Left cardiac atrium (tissue), 4 donors: ENCODE measurements around the gene NUCB1. TPM values are rescaled to one million over a fixed set of nuclear protein-coding genes. Genes with fewer than 3 reads are reported as not detected.
A peak's percentile ranks its signal among the peaks of the same experiment; 100 is the strongest.
"Not testable (repeated sequence)": the region's sequence is repeated elsewhere in the genome, so short reads cannot be mapped to it uniquely, and the experiment has no call there.

Source experiments
- ATAC-seq, 2 donors: fragments of 200-7000 bp; cut with Tn5 transposase; one replicate each; pipeline ENCODE4 v1.9.1; 2020; ENCODE audit warnings: mild to moderate bottlenecking in 2 of 2, moderate library complexity in 2 of 2
- DNase-seq: peaks from one replicate; pipeline ENCODE4 v3.0.0-alpha.2; 2020
- intact Hi-C, 2 donors: fragments of 100-400 bp; cut with DNase I; formaldehyde crosslinking; loops; one replicate each; pipeline versions ENCODE4 v1.14.1 to v1.15.1; 2022 to 2023
- total RNA-seq, 2 donors: library from RNA; stranded (reverse); fragmentation: NEBNext Ultra II Directional; extraction: Animal tissue kit (Norgen Biotek cat#: 25700); gene quantifications; one replicate each; pipeline ENCODE4 v1.2.1, GENCODE V29; 2021
- donor health status: DM: no; HTN: yes; CAD: no.
- donor health status: DM: no; HTN: yes; CAD: no; lungs with severe emphysema.
- donor health status: DM: yes; HTN: yes; CAD: no.
- donor health status: Dilated cardiomyopathy.

NUCB1 gene
- total RNA-seq, 2 donors from 2014 or later: 279 to 342 TPM

DNA sequence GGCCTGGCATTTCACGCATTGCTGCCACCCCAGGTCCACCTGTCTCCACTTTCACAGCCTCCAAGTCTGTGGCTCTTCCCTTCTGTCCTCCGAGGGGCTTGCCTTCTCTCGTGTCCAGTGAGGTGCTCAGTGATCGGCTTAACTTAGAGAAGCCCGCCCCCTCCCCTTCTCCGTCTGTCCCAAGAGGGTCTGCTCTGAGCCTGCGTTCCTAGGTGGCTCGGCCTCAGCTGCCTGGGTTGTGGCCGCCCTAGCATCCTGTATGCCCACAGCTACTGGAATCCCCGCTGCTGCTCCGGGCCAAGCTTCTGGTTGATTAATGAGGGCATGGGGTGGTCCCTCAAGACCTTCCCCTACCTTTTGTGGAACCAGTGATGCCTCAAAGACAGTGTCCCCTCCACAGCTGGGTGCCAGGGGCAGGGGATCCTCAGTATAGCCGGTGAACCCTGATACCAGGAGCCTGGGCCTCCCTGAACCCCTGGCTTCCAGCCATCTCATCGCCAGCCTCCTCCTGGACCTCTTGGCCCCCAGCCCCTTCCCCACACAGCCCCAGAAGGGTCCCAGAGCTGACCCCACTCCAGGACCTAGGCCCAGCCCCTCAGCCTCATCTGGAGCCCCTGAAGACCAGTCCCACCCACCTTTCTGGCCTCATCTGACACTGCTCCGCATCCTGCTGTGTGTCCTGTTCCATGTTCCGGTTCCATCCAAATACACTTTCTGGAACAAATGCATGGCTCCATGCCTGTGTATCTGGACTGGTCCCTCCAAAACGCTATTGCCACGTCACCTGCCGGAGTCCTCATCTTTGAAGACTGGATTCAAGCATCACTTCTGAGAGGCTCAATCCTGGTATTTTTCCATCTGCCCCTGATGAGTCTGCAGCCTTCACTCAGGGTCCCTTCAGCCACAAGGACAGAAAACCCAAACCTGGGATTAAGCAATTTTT lies 22.7 kb downstream of the NUCB1 start:
- intact Hi-C loops: no loop called here
- no peak for ATAC-seq
- no peak for DNase-seq

DNA sequence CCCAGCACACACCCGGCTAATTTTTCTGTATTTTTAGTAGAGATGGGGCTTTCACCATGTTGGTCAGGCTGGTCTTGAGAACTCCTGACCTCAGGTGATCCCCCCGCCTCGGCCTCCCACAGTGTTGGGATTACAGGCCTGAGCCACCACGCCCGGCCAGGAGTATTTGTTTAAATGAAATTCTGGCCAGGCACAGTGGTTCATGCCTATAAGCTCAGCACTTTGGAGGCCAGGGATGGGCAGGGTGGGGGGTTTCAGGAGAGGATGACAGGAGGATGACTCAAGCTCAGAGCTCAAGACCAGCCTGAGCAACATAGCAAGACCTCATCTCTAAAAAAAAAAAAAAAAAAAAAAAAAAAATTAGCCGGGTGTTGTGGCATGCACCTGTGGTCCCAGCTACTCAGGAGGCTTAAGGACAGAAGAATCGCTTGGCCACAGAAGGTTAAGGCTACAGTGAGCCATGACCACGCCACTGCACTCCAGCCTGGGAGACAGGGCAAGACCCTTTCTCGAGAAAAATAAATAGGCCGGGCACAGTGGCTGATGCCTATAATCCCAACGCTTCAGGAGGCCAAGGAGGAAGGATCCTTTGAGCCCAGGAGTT lies 25.2 kb downstream of the NUCB1 start:
- no peak for DNase-seq
- peak in 1 of 2 donors; percentile 39 for ATAC-seq
- intact Hi-C loops: no loop called here

DNA sequence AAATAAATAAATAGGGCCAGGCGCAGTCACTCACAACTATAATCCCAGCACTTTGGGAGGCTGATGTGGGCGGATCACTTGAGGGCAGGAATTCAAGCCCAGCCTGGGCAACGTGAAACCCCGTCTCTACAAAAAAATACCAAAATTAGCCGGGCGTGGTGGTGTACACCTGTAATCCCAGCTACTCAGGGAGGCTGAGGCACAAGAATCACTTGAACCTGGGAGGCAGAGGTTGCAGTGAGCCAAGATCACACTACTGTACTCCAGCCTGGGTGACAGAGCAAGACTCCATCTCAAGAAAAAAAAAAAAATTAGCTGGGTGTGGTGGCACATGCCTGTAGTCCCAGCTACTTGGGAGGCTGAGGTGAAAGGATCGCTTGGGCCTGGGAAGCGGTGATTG lies 25.8 kb downstream of the NUCB1 start:
- ATAC-seq, DNase-seq: not testable (repeated sequence)

DNA sequence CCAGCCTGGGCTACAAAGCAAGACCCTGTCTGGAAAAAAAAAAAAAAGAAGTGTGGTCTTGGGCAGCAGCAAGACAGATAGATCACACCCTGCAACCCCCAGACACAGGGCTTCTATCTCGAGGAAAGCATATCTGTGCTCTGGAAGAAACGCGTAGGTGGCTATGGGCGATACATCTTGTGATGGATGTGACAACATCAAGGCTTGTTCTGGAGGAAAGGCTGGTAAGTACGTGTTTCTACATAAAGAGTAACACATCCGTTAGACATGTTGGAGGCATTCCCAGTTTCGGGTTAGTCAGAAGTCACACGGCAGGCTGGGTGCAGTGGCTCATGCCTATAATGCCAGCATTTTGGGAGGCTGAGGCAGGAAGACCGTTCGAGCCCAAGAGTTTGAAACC lies 26.8 kb downstream of the NUCB1 start:
- ATAC-seq (peak; percentile 49 to 72), DNase-seq (peak; percentile 52)
- intact Hi-C loops: no loop called here

More for the DNA sequence above, 25.8 kb downstream of the NUCB1 start:
- intact Hi-C loops: not testable (repeated sequence)

DNA sequence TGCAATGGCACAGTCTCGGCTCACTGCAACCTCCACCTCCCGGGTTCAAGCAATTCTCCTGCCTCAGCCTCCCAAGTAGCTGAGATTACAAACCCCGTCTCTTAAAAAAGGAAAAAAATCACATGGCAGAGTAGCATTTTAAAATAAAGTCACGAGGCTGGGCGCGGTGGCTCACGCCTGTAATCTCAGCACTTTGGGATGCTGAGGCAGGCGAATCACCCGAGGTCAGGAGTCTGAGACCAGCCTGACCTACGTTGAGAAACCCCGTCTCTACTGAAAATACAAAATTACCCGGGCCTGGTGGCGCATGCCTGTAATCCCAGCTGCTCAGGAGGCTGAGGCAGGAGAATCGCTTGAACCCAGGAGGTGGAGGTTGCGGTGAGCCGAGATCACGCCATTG lies 27.6 kb downstream of the NUCB1 start:
- ATAC-seq, intact Hi-C loops, DNase-seq: not testable (repeated sequence)

DNA sequence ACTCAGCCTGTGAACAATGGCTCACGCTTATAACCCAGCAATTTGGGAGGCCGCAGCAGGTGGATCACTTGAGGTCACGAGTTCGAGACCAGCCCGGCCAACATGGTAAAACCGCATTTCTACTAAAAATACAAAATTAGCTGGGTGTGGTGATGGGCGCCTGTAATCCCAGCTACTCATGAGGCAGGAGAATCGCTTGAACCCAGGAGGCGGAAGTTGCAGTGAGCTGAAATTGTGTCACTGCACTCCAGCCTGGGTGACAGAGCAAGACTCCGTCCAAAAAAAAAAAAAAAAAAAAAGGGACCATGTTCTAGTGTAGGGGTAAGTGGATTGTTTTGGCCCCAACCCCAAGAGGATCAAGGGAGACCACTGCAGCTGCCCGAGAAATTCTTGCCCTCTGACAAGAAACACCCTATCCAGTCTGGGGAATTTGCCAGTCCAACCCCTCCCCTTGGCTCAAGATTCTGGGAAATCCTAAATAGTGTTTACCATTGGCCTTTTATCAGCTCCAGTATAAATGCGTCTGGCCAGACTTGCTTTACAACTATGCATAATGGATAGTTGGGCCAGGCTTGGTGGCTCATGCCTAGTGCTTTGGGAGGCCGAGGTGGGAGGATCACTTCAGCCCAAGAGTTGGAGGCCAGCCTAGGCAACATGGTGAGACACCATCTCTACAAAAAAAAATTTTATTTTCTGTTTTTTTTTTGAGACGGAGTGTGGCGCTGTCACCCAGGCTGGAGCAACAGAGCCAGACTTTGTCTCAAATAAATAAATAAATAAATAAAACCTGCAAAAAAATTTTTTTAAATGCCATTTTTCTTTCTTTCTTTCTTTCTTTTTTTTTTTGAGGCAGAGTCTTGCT lies 28.3 kb downstream of the NUCB1 start:
- ATAC-seq: no peak
- no peak for DNase-seq
- intact Hi-C loops: no loop called here

DNA sequence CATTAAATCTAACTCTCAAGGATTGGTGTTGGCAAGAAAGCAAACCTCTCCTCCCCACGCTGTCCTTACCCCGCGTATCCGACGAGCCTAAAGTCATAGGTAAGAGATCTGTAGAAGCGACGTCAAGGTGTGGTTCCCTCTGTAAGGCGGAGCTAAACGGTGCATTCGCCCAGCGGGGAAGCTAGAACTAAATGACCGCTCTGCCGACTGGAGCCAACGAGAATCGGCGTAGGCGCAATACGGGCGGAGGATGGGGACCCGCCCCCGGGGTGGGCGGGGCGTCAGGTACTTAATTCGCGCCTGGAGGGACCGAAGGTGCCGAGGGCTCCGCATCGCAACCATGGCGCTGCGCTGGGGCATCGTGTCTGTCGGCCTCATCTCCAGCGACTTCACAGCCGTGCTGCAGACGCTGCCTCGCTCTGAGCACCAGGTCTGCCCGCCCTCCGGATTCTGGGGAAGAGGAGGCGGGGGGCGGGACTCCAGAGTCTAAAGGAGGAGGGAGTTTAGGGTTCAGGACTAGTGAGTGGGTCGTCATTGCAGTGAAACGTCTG lies 33.3 kb downstream of the NUCB1 start, which contains the start of gene DHDH:
DHDH (plus strand) TSS at position 318 of the 551 bp plus-strand sequence; CDS start at position 341, 23 bp downstream.
- intact Hi-C loops: no loop called here
- ATAC-seq: peak; percentile 76 to 95
- DNase-seq: peak; percentile 80

DNA sequence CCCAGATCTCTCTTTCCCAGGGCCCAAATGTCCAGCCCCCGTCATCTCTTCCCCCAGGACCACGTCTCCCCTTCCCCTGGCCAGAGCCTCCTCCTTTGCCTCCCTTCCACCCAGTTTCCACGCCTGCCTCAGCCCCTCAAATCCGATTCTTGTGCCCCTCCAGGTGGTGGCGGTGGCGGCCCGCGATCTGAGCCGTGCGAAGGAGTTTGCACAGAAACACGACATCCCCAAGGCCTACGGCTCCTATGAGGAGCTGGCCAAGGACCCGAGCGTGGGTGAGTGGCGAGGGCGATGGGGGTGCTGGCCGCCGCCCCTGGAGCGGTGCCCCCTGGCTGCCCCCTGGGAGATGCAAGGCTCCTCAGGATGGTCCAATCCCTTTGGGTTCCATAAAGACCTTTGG lies 34.7 kb downstream of the NUCB1 start:
- ATAC-seq (no peak), DNase-seq (no peak)
- intact Hi-C loops: no loop called here

DNA sequence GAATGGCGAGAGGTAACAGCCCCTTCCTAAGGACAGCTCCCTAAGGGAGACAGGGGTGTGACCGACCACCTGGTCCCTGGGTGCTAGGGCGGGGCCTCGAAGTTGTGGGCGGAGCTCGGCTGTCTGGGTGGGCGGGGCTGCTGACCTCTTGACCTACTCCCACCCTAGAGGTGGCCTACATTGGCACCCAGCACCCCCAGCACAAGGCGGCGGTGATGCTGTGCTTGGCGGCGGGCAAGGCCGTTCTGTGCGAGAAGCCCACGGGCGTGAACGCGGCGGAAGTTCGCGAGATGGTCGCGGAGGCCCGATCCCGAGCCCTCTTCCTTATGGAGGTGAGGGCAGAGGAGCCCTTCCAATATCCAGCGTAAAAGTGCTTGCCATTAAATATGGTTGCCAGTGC lies 35.8 kb downstream of the NUCB1 start:
- DNase-seq (no peak), ATAC-seq (no peak)
- intact Hi-C loops: no loop called here

DNA sequence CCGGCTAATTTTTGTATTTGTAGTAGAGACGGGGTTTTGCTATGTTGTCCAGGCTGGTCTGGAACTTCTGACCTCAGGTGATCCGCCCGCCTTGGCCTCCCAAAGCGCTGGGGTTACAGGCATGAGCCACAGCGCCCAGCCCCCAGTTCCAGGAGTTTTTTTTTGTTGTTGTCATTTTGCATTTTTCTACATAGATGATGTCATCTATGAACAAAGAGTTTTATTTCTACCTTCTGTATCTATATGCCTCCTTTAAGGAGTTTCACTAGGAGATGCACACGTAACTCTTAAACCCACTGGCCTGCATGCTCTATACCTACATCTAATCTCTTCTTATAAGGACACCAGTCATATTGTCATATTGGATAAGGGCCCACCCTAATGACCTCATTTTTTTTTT lies 38.1 kb downstream of the NUCB1 start:
- no peak for ATAC-seq
- DNase-seq: no peak
- intact Hi-C loops: no loop called here

DNA sequence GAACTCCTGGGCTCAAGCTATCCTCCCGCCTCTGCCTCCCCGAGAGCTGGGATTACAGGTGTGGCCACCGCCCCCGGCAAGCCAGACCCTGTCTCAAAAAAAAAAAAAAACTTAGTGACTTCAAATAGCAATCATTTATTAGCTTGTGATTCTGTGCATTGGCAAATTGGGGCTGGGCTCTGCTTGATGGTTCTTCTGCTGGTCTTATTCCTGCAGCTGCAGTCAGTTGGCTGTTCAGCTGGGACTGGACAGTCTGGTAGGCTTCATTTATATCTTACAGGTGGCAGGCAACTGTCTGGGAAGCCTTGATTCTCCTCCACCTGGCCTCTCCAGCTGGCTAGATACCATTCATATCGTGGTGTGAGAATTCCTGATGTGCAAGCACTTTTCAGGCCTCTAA lies 40.8 kb downstream of the NUCB1 start:
- DNase-seq (no peak), ATAC-seq (no peak)
- intact Hi-C loops: no loop called here

DNA sequence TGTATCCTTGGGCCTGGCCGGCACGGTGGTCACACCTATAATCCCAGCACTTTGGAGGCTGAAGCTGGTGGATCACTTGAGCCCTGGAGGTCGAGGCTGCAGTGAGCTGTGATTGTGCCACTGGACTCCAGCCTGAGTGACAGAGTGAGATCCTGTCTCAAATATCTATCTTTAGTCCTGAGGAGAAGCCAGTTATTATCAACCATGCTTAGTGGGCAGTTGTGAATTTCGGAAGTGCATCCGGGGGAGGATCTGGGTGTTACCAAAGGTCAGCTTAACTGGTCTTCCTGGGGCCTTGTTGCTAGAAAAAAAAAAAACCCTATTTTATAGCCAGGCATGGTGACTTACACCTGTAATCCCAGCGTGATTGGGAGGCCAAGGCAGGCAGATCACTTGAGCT lies 43.0 kb downstream of the NUCB1 start:
- no peak for ATAC-seq
- no peak for DNase-seq
- intact Hi-C loops: no loop called here

DNA sequence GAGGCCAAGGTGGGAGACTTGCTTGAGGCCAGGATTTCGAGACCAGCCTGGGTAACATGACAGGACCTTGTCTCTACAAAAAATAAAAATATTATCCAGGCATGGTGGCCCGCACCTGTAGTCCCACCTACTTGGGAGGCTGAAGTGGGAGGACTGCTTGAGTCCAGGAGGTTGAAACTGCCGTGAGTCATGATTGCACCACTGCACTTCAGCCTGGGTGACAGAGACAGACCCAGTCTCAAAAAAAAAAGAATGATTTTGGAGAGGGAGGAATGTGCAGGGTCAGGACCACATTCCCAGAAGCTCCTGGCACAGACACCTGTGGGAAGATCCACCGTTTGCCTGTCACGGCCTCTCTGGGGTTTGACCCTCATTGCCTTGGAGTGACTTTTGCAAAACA lies 45.3 kb downstream of the NUCB1 start:
- DNase-seq (no peak), ATAC-seq (no peak)
- intact Hi-C loops: no loop called here

DNA sequence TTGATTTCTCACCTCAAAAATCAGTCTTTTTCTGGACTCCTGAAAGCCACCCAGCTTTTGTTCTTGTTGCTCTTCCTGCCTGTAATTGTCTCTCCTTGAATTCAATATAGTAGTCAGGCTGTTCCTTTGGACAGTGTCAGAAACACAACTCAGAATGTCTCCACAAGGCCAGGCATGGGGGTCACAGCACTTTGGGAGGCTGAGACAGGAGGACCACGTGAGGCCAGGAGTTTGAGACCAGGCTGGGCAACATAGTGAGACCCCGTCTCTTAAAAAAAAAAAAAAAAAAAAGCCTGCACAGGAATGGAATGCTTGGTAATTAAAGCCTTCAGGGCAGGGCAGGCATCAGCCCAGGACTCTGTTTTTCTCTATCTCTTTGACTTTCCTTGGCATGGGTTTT lies 45.7 kb downstream of the NUCB1 start:
- DNase-seq (no peak), ATAC-seq (no peak)
- intact Hi-C loops: no loop called here

DNA sequence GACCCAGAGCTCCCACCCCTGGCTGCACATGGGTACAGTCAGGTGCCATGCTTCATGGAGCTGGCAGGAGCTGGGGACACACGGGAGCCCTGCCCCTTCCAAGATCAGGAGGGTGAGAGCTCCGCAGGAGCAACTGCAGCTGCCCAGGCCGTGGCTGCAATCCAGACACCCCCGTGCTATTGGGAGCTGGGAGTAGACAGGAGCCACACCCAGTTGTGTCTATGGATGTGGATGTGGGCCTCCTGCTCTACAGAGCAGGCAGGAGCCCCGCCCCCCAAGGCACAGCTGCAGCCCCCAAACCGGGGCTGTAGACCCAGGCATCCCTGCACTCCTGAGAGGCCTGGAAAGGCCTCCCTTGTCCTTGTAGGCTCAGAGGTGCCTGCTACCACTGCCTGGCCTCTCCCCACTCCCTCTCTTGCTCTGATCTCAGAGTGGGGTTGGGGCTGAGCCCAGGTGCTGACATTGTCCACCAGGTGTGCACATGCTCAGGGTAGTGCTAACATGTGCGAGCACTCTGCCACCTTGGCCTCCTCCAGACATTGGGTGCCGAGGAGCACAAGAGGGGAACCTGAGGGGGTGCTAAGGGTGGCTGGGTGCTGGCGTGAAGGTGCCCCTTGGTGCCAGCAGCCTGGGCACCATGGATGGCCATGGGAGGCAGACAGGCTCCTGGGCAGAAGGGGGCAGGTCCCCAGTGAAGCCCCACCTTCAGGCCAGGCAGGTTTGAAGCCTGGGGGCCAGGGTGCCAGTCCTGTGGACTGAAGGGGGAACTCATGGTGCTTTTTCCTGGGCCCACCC lies 46.5 kb downstream of the NUCB1 start:
- DNase-seq (no peak), ATAC-seq (no peak)
- intact Hi-C loops: no loop called here

DNA sequence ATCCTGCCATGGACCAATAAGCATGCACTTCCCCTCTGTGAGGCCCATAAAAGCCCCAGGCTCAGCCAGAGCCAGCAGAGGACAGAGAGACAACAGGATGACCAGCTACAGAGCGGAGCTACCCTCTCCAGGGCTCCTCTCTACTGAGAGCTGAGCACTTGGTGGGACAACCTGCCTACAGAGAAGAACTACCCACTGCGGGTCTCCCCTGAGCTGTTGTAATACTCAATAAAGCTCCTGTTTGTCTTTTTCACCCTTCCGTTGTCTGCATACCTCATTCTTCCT lies 47.1 kb downstream of the NUCB1 start:
- DNase-seq (no peak), ATAC-seq (no peak)
- intact Hi-C loops: no loop called here

DNA sequence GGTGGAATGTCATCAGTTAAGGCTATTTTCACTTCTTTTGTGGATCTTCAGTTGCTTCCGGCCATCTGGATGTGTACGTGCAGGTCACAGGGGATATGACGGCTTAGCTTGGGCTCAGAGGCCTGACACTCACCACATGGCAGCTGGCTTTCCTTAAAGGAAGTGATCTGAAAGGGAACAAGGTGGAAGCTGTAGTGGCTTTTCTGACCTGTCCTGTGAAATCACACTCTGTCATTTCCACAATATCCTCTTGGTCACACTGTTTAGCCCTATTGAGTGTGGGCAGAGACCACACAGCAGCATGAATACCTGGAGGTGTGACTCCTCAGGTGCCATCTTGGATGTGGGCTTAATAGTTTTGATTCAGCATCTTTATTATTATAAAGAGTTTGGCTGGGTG lies 50.0 kb downstream of the NUCB1 start:
- ATAC-seq (no peak), DNase-seq (no peak)
- intact Hi-C loops: loop anchor here in 1 of 2 donors (10.0 kb wide), 1 partner anchor 45 kb away; the partner anchor contains the start of gene NUCB1

DNA sequence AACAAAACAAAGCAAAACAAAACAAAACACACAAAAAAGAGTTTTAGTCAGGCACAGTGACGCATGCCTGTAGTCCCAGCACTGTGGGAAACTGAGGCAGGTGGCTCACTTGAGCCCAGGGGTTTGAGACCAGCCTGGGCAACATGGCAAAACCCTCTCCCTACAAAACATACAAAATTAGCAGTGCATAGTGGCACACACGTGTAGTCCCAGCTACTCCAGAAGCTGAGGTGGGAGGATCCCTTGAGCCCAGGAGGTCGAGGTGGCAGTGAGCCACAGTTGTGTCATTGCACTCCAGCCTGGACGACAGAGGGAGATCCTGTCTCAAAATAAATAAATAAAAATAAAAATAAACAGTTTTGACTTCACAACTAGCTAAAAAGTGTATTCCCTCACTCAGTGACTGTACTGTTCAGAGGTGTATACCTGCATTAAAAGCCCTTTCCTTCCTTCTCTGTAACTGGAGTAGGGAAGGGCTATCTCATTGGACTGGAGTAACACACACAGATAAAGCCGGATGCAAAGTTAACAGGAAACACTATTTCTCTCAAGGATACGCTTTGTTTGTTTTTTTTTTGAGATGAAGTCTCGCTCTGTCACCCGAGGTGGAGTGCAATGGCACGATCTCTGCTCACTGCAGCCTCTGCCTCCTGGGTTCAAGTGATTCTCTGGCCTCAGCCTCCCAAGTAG lies 50.9 kb downstream of the NUCB1 start:
- no peak for ATAC-seq
- no peak for DNase-seq
- intact Hi-C loops: loop anchor here in 1 of 2 donors (10.0 kb wide), 1 partner anchor 46 kb away; the partner anchor contains the start of gene NUCB1
